Lower leg skin (tissue), 3 donors: ENCODE data around the gene FN1.

Source experiments
- POLR2A ChIP-seq, 2 donors: fragments of 450-650 bp; IDR thresholded peaks; one replicate each; pipeline ENCODE4 v1.6.1; 2016 to 2017; ENCODE audit warnings: antibody characterized with exemption in 2 of 2, mild to moderate bottlenecking in 1 of 2, moderate library complexity in 1 of 2
- TF ChIP-seq, protein P1 (sequence below), 3 donors: fragments of 450-650 bp; IDR thresholded peaks; one replicate each; pipeline ENCODE4 v1.5.1; 2016; ENCODE audit warnings: antibody characterized with exemption in 3 of 3, mild to moderate bottlenecking in 3 of 3, moderate library complexity in 2 of 3

DNA sequence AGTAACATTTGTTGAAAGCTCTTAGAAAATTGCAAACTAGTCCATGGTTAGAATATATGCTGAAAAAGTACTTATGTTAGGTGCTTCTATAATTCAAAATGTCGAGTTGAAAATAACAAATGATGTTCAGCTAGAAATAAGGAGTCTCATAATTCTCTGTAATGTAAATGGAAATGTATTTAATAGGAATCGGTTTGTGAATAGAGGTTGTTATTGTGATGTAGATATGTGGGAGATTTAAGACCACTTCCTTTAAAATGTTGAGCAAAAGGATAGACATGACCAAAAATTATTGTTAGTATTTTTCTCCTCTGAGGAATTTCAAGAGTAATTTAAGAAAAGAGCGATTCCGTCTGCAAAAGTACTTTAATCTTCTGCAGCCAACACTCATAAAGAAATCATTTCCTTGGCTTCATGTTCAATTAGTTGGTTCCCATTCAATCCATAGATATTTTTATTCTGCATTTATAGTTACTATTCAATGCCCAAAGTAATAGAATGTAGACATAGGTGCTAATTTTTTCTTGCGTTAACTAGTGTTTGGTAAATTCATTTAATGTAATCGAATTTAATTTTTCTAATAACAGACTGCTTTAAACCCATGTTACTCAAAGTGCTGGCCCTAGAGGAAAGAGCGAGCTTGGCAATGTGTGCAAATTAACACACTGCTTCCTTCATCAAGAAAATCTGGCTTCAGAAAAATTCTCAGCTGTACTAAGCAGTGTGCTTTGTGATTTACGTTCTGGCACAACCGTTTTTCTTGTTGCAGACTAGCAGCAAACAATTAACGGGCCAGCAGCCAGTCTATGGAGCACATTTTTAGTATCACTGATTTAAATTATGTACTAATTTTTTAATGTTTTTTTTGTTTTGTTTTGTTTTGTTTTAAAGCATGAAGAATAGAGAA lies 32.2 kb downstream of the FN1 start:
- TF ChIP-seq, protein P1, sequence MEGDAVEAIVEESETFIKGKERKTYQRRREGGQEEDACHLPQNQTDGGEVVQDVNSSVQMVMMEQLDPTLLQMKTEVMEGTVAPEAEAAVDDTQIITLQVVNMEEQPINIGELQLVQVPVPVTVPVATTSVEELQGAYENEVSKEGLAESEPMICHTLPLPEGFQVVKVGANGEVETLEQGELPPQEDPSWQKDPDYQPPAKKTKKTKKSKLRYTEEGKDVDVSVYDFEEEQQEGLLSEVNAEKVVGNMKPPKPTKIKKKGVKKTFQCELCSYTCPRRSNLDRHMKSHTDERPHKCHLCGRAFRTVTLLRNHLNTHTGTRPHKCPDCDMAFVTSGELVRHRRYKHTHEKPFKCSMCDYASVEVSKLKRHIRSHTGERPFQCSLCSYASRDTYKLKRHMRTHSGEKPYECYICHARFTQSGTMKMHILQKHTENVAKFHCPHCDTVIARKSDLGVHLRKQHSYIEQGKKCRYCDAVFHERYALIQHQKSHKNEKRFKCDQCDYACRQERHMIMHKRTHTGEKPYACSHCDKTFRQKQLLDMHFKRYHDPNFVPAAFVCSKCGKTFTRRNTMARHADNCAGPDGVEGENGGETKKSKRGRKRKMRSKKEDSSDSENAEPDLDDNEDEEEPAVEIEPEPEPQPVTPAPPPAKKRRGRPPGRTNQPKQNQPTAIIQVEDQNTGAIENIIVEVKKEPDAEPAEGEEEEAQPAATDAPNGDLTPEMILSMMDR (IDR thresholded peaks at IDR 0.05): no peak
- no peak for TF ChIP-seq POLR2A (IDR thresholded peaks at IDR 0.05)
